Progenitor cell of endocrine pancreas (in vitro differentiated cells): Measurements from ENCODE around the gene ZNF638. TPM values are rescaled to one million over a fixed set of nuclear protein-coding genes. Genes with fewer than 3 reads are reported as not detected.

Experiments
- DNase-seq: peaks from one replicate; pipeline ENCODE4 v3.0.0; 2021; ENCODE audit warnings: low spot score; ENCODE audit not compliant: unreplicated experiment
- H3K27ac Mint-ChIP-seq: 2 replicates; pipeline ENCODE4 v1.8.0; 2021; ENCODE audit warnings: mild to moderate bottlenecking, moderate library complexity, mixed read lengths
- H3K27me3 Mint-ChIP-seq: 2 replicates; pipeline ENCODE4 v1.8.0; 2021; ENCODE audit warnings: mixed read lengths
- H3K36me3 Mint-ChIP-seq: 2 replicates; pipeline ENCODE4 v1.8.0; 2022; ENCODE audit warnings: mixed read lengths; ENCODE audit not compliant: insufficient read depth
- H3K4me1 Mint-ChIP-seq: 2 replicates; pipeline ENCODE4 v1.8.0; 2021; ENCODE audit warnings: low read depth, mixed read lengths
- H3K4me3 Mint-ChIP-seq: 2 replicates; pipeline ENCODE4 v1.8.0; 2021; ENCODE audit warnings: low read depth, mild to moderate bottlenecking, moderate library complexity, mixed read lengths
- H3K9me3 Mint-ChIP-seq: 2 replicates; pipeline ENCODE4 v1.8.0; 2021; ENCODE audit warnings: low read depth, mixed read lengths
- total RNA-seq: library from RNA; stranded (reverse); gene quantifications from 2 replicates; pipeline ENCODE4 v1.2.1, GENCODE V29; 2021
- TF ChIP-seq, protein P1 (sequence below): fragments of 200-600 bp; sonication (generic); IDR thresholded peaks from one replicate; pipeline ENCODE4 v1.5.0; 2021; ENCODE audit warnings: antibody characterized with exemption, mild to moderate bottlenecking; ENCODE audit not compliant: unreplicated experiment

ZNF638 gene
- total RNA-seq, 1 donor from 2014 or later = 216 TPM

DNA sequence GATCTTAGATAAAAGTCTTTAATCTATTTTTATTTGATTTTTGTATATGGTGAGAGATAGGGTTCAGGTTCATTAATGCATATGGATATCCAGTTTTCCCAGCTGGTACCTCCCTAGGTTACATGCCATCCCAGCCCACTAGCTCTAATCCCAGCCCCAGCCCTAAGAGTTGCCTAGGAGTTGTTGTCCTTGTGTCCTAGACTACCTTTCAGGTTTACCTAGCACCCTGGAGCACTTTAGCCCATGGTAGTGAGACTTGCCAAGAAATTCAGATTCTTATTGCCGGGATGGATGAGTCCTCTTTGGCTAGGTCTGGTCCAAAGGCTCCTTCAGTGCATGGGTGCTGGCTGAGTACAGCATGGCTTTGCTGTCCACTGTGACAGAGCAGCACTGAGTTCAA is 40.5 kb downstream of the ZNF638 start:
- TF ChIP-seq, protein P1, sequence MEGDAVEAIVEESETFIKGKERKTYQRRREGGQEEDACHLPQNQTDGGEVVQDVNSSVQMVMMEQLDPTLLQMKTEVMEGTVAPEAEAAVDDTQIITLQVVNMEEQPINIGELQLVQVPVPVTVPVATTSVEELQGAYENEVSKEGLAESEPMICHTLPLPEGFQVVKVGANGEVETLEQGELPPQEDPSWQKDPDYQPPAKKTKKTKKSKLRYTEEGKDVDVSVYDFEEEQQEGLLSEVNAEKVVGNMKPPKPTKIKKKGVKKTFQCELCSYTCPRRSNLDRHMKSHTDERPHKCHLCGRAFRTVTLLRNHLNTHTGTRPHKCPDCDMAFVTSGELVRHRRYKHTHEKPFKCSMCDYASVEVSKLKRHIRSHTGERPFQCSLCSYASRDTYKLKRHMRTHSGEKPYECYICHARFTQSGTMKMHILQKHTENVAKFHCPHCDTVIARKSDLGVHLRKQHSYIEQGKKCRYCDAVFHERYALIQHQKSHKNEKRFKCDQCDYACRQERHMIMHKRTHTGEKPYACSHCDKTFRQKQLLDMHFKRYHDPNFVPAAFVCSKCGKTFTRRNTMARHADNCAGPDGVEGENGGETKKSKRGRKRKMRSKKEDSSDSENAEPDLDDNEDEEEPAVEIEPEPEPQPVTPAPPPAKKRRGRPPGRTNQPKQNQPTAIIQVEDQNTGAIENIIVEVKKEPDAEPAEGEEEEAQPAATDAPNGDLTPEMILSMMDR = no peak

DNA sequence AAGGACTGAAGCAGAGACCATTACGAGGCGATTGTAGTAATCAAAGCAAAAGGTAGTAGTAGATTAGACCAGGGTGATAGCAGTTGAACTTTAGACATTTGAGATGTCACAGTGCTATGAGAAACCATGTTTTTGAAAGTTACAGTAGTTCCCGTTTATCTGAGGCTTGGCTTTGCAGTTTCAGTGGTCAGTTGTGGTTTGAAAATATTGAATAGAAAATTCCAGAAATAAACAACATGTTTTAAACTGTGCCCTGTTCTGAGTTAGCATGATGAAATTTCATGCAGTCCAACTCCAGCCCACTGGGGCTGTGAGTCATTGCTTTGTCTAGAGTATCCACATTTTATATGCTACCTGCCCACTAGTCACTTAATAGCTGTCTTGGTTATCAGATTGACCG is 47.5 kb downstream of the ZNF638 start:
- no peaks in the 10 kb centered on the region for H3K9me3 Mint-ChIP-seq
- H3K4me3 Mint-ChIP-seq = no peak overlapping the region
- H3K4me1 Mint-ChIP-seq = peaks cover 6% of the 10 kb centered on the region
- no peaks in the 10 kb centered on the region for H3K27me3 Mint-ChIP-seq
- TF ChIP-seq, protein P1 = no peak
- H3K36me3 Mint-ChIP-seq = peaks cover 33% of the 10 kb centered on the region
- DNase-seq = no peak
- H3K27ac Mint-ChIP-seq = peak overlapping the region; percentile 46

More for the DNA sequence above, 40.5 kb downstream of the ZNF638 start:
- no peaks in the 10 kb centered on the region for H3K9me3 Mint-ChIP-seq
- peaks cover 24% of the 10 kb centered on the region for H3K36me3 Mint-ChIP-seq
- H3K27me3 Mint-ChIP-seq = no peaks in the 10 kb centered on the region
- no peak overlapping the region for H3K27ac Mint-ChIP-seq
- peaks cover 3% of the 10 kb centered on the region for H3K4me1 Mint-ChIP-seq
- DNase-seq = no peak
- no peak overlapping the region for H3K4me3 Mint-ChIP-seq

DNA sequence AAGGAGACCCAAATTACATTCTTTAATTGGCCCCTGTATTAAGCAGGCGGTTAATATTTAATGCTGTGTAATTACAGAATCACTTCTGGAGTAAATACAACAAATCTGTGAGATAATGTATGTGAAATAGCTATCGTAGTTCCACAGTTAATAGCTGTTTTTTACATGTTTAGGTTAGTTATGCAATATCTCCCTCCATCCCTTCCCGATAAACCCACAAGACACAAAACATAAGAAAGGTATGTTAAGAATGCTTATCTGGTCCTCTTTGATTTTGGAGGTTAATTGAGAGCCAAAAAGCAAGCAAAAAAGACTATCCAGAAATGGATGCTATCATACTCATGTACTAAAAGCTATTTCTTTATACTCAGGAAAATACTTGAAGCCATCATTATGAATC is 49.1 kb downstream of the ZNF638 start:
- Mint-ChIP-seq H3K36me3 (peaks cover 39% of the 10 kb centered on the region), H3K27ac (no peak overlapping the region)

DNA sequence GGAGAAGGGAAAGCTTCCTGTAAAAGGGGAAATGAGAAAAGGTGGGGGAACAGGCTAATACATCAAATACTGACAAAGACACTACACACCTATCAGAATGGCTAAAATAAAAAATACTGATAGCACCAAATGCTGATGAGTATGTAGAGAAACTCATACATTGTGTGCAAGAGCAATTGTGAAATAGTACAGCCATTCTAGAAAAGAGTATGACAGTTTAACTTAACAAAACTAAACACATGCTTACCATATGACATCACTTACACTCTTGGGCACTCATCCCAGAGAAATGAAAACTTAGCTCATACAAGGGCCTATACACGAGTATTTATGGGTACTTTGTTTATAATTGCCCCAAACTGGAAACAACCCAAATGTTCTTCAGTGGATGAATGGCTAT is 53.4 kb downstream of the ZNF638 start:
- Mint-ChIP-seq H3K4me3 (no peak overlapping the region), H3K27ac (no peak overlapping the region), H3K4me1 (no peaks in the 10 kb centered on the region), H3K27me3 (no peaks in the 10 kb centered on the region), H3K36me3 (peaks cover 58% of the 10 kb centered on the region), H3K9me3 (peaks cover 8% of the 10 kb centered on the region)
- no peak for DNase-seq
- TF ChIP-seq, protein P1 = no peak

More for the DNA sequence above, 49.1 kb downstream of the ZNF638 start:
- Mint-ChIP-seq H3K27me3 (no peaks in the 10 kb centered on the region), H3K9me3 (no peaks in the 10 kb centered on the region), H3K4me3 (no peak overlapping the region), H3K4me1 (peaks cover 3% of the 10 kb centered on the region)
- no peak for DNase-seq
- TF ChIP-seq, protein P1 = no peak

DNA sequence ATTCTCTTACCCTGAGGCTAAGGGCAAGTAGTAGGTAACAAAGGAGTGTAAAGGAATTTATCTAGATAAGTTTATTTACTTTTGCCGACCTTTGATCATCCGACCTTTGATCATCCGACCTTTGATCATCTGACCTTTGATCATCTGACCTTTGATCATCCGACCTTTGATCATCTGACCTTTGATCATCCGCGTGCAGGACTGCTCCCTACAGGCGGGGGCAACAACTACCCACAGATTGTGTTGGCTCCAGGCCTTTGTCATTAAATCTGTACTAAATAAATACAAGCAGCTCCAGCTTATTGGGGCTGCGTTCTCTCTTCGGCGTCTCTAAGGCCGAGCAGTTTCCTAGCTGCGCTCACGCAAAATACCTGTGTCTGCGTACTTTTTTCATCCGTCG is 56.6 kb downstream of the ZNF638 start:
- peaks cover 71% of the 10 kb centered on the region for H3K36me3 Mint-ChIP-seq
- no peak overlapping the region for H3K4me3 Mint-ChIP-seq
- DNase-seq = no peak
- H3K4me1 Mint-ChIP-seq = no peaks in the 10 kb centered on the region
- no peaks in the 10 kb centered on the region for H3K27me3 Mint-ChIP-seq
- no peak overlapping the region for H3K27ac Mint-ChIP-seq
- TF ChIP-seq, protein P1 = no peak
- H3K9me3 Mint-ChIP-seq = peaks cover 8% of the 10 kb centered on the region
